K562 (cell line): Measurements from ENCODE around the gene RAP1GDS1. TPM values are rescaled to one million over a fixed set of nuclear protein-coding genes. Genes with fewer than 3 reads are reported as not detected.

Experiments used
- ATAC-seq: fragments of 200-7000 bp; cut with Tn5 transposase; 3 replicates; pipeline ENCODE4 v1.9.1; 2020; ENCODE audit warnings: moderate library complexity
- BruUV-seq: library from RNA; stranded (reverse); fragments of 400-500 nt; replicated peaks from 2 replicates; lab custom pipeline; 2021; lab: Mats Ljungman, UMichigan
- CTCF ChIA-PET: fragments of 300-600 bp; formaldehyde crosslinking; extraction: SDS; loops from one replicate; lab custom pipeline; 2021; ENCODE audit warnings: low intra/inter-chr PET ratio; lab: Yijun Ruan, JAX
- POLR2A ChIA-PET: fragments of 300-600, 350-650 bp; sonication (Branson Sonifier 250); formaldehyde crosslinking; extraction: SDS; loops from one replicate; lab custom pipeline; 2021; ENCODE audit warnings: antibody characterized with exemption, inconsistent platforms; lab: Yijun Ruan, JAX
- DNase-seq, 4 experiments: peaks; one replicate each; pipeline versions ENCODE4 v3.0.0 to v3.0.0-alpha.2; 2011 to 2018; ENCODE audit warnings: low spot score in 3 of 4, mixed read lengths in 3 of 4; ENCODE audit errors: extremely low read depth in 1 of 4
- FAIRE-seq: peaks from 2 replicates; lab custom pipeline; 2011; peaks lifted over from hg19 to GRCh38; lab: Jason Lieb, UNC
- H2AFZ ChIP-seq: 2 replicates; pipeline ENCODE4 v1.6.0; 2011; ENCODE audit warnings: low read depth, low read length, control low read depth, inconsistent platforms
- H3K27ac ChIP-seq: fragments of 200-600 bp; 3 replicates; pipeline ENCODE4 v1.8.0; 2011; ENCODE audit warnings: low read depth, mild to moderate bottlenecking, control low read depth, inconsistent platforms, low read length, moderate library complexity, mixed read lengths; ENCODE audit errors: extremely low read depth
- H3K27me3 ChIP-seq, 2 experiments: fragments of 300-600 bp in 1 of 2; 2 replicates in 1 of 2; 3 replicates in 1 of 2; pipeline versions ENCODE4 v1.6.0 to v1.8.0; 2011; ENCODE audit warnings: inconsistent platforms in 2 of 2, low read length in 2 of 2, mild to moderate bottlenecking in 1 of 2, mixed read lengths in 1 of 2, moderate library complexity in 1 of 2; ENCODE audit not compliant: control insufficient read depth in 2 of 2, insufficient read depth in 2 of 2
- H3K36me3 ChIP-seq: fragments of 300-600 bp; 3 replicates; pipeline ENCODE4 v1.8.0; 2011; ENCODE audit warnings: mild to moderate bottlenecking, low read length, inconsistent platforms; ENCODE audit not compliant: control insufficient read depth, insufficient read depth
- H3K4me1 ChIP-seq, 2 experiments: fragments of 200-600 bp in 1 of 2; replicated peaks in 1 of 2; 2 replicates in 1 of 2; 3 replicates in 1 of 2; pipeline versions ENCODE4 v1.5.1 to v1.8.0; 2011; ENCODE audit warnings: inconsistent platforms in 2 of 2, low read length in 2 of 2, mild to moderate bottlenecking in 1 of 2, mixed read lengths in 1 of 2, moderate library complexity in 1 of 2; ENCODE audit not compliant: control insufficient read depth in 2 of 2, insufficient read depth in 2 of 2
- H3K4me2 ChIP-seq: 2 replicates; pipeline ENCODE4 v1.6.1; 2011; ENCODE audit warnings: low read length, control low read depth, inconsistent platforms, mixed read lengths; ENCODE audit not compliant: insufficient read depth
- H3K4me3 ChIP-seq: fragments of 200-600 bp; sonication (generic), shearing (Covaris generic); 2 replicates; pipeline ENCODE4 v1.5.1; 2016; ENCODE audit warnings: control low read depth, inconsistent platforms
- H3K79me2 ChIP-seq: fragments of 200-600 bp; 3 replicates; pipeline ENCODE4 v1.8.0; 2011; ENCODE audit warnings: low read length, inconsistent platforms; ENCODE audit not compliant: control insufficient read depth, insufficient read depth
- H3K9ac ChIP-seq, 2 experiments: 2 replicates each; pipeline versions ENCODE4 v1.6.0 to v1.6.1; 2011; ENCODE audit warnings: low read depth in 2 of 2, low read length in 2 of 2, control low read depth in 1 of 2, inconsistent platforms in 1 of 2, mild to moderate bottlenecking in 1 of 2, mixed read lengths in 1 of 2; ENCODE audit not compliant: insufficient read depth in 1 of 2
- H3K9me1 ChIP-seq: one replicate; pipeline ENCODE4 v1.6.0; 2011; ENCODE audit warnings: inconsistent platforms, mild to moderate bottlenecking, low read length, moderate library complexity; ENCODE audit not compliant: control insufficient read depth, insufficient read depth
- H3K9me3 ChIP-seq: replicated peaks from 2 replicates; pipeline ENCODE4 v1.5.1; 2011; ENCODE audit warnings: low read depth, low read length, inconsistent platforms; ENCODE audit not compliant: control insufficient read depth, insufficient read depth
- H4K20me1 ChIP-seq: replicated peaks from 2 replicates; pipeline ENCODE4 v1.6.1; 2011; ENCODE audit warnings: low read length, inconsistent platforms, mixed read lengths; ENCODE audit not compliant: control insufficient read depth, insufficient read depth
- MEF2D ChIP-seq: conservative IDR thresholded peaks from 2 replicates; pipeline ENCODE4 v1.6.1; 2016; ENCODE audit warnings: low read depth, missing genetic modification characterization, missing compliant biosample characterization
- POLR2G ChIP-seq: fragments of 200-400 bp; formaldehyde crosslinking; IDR thresholded peaks from 2 replicates; pipeline ENCODE4 v1.6.1; 2017; ENCODE audit warnings: low read depth, mild to moderate bottlenecking, antibody characterized with exemption, low read length, moderate library complexity
- YBX1 ChIP-seq: fragments of 450-650 bp; IDR thresholded peaks from 2 replicates; pipeline ENCODE4 v1.7.1; 2016; ENCODE audit warnings: mild to moderate bottlenecking
- WGBS: fragments of 100-300 bp; shearing (Covaris generic); methylation state at CpG from one replicate; pipeline ENCODE4 v1.1.6; 2016; ENCODE audit warnings: low coverage, mixed read lengths; ENCODE audit not compliant: insufficient coverage; ENCODE audit errors: missing lambda C conversion rate; 5-methylcytosine and 5-hydroxymethylcytosine counted together
- in situ Hi-C: fragments of 300-500 bp; cut with MboI; formaldehyde crosslinking; loops from 4 replicates; pipeline ENCODE4 v1.15.0; 2018; ENCODE audit warnings: inconsistent platforms, mixed read lengths
- intact Hi-C: fragments of 100-400 bp; cut with micrococcal nuclease; formaldehyde crosslinking; loops from 2 replicates; pipeline ENCODE4 v1.14.2; 2022
- polyA plus RNA-seq, 8 experiments: library from polyadenylated mRNA; depleted of rRNA in 4 of 8; stranded (reverse) in 5 of 8; unstranded in 3 of 8; fragments of >200 nt; fragmentation: Nextera tagmentation in 2 of 8; fragmentation: Illumina TruSeq in 1 of 8; extraction: Ambion mirVana in 2 of 8; extraction: Trizol in 1 of 8; gene quantifications; 2 replicates each; pipeline versions ENCODE4 v1.2.1 to v1.2.3, GENCODE V29; 2011 to 2014; ENCODE audit warnings: inconsistent platforms in 1 of 8, missing spikeins in 1 of 8
- total RNA-seq, 7 experiments: library from RNA; depleted of rRNA in 6 of 7; stranded (reverse); fragments of >200 nt in 6 of 7; fragmentation: Illumina TruSeq in 2 of 7; extraction: Trizol in 2 of 7; gene quantifications; 2 replicates each; pipeline versions ENCODE4 v1.2.1 to v1.2.3, GENCODE V29; 2011 to 2021; ENCODE audit warnings: low replicate concordance in 1 of 7
- TF ChIP-seq, protein P1 (sequence below): fragments of 450-650 bp; conservative IDR thresholded peaks from 2 replicates; pipeline ENCODE4 v1.6.1; 2016; ENCODE audit warnings: missing genetic modification characterization, low read depth, mild to moderate bottlenecking, control low read depth, missing compliant biosample characterization
- TF ChIP-seq, protein P2 (sequence below): fragments of 250-450 bp; sonication (Bioruptor Pico); IDR thresholded peaks from 2 replicates; pipeline ENCODE4 v1.4.0; 2020; ENCODE audit warnings: mild to moderate bottlenecking, moderate library complexity
- TF ChIP-seq, protein P3 (sequence below): fragments of 450-650 bp; IDR thresholded peaks from 2 replicates; pipeline ENCODE4 v1.6.1; 2017; ENCODE audit warnings: antibody characterized with exemption

The RAP1GDS1 gene
- total and polyA plus RNA-seq, 9 of the 15 experiments (the other 6 are each of a cell fraction or from before 2014, with no cell fraction given) = 27.2 to 55.6 (median 31.5) TPM

DNA sequence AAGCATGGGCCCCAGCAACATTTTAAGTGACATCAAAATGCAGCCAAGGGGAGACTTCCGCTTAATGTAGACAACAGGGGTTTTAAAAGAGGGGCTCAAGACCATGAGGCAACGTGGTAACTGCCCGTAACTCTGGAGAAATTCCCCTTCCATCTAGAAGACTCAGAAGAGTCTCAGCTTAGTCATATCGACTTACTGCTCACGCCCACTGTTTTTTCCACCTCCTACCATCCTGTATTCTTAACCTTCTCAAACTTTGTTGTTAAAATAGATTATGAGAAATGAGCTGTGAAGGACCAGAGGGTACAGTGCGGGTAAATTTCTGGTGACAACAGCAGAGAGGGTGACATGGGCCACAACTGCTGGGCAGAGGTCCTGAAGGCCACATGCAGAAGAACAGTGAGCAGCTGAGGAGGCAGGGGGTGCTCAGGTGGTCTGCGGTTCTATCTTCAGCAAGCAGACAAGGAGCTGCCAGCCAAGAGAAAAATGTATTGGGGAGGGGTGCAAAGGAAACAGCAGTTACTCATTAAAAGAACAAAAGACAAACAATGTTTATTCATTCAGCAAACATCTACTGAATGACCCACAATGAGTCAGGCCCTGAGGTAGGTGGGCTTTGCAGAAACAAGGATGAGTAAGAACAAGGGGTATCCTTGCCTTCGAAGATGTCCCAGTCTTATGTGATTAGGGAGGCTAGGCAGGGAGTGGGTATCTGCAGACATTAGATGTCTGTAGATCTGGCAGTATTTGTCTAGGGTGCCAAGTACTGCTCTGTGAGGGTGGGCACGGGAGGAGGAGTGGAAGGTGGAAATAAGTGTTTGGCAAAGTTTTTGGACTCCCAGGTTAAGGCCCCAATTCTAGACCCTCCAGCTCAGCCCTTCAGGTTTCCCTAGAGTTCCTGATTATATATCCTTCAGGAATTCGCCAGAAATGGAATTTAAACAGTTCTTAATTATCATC, 221.9 kb downstream of the RAP1GDS1 start:
- POLR2A ChIA-PET = interaction anchor here (1.4 kb wide), 1 partner anchor 15 kb away, joined by 3 read pairs; no protein-coding TSS in a partner anchor
- Histone ChIP-seq H3K4me1 (no peaks in the 10 kb centered on the region; a peak in 1 of 5 replicates), H3K79me2 (no peaks in the 10 kb centered on the region), H3K9me3 (no peaks in the 10 kb centered on the region), H3K36me3 (no peaks in the 10 kb centered on the region), H3K4me3 (no peak overlapping the region), H3K27ac (no peak overlapping the region), H4K20me1 (no peaks in the 10 kb centered on the region), H2AFZ (no peak overlapping the region), H3K4me2 (0 out of 2 replicates have a peak overlapping the region, but pooled peaks have one; percentile 4), H3K9ac (no peak overlapping the region), H3K9me1 (no peaks in the 10 kb centered on the region), H3K27me3 (peaks cover 5 to 19% of the 10 kb centered on the region in 2 experiments; a peak in 4 of 5 replicates)
- ATAC-seq (no peak), DNase-seq (no peak), FAIRE-seq (no peak)
- TF ChIP-seq, protein P1, sequence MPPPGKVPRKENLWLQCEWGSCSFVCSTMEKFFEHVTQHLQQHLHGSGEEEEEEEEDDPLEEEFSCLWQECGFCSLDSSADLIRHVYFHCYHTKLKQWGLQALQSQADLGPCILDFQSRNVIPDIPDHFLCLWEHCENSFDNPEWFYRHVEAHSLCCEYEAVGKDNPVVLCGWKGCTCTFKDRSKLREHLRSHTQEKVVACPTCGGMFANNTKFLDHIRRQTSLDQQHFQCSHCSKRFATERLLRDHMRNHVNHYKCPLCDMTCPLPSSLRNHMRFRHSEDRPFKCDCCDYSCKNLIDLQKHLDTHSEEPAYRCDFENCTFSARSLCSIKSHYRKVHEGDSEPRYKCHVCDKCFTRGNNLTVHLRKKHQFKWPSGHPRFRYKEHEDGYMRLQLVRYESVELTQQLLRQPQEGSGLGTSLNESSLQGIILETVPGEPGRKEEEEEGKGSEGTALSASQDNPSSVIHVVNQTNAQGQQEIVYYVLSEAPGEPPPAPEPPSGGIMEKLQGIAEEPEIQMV (tag) = no peak
- TF ChIP-seq MEF2D (tag) (no peak), POLR2G (no peak), YBX1 (no peak)
- TF ChIP-seq, protein P2, sequence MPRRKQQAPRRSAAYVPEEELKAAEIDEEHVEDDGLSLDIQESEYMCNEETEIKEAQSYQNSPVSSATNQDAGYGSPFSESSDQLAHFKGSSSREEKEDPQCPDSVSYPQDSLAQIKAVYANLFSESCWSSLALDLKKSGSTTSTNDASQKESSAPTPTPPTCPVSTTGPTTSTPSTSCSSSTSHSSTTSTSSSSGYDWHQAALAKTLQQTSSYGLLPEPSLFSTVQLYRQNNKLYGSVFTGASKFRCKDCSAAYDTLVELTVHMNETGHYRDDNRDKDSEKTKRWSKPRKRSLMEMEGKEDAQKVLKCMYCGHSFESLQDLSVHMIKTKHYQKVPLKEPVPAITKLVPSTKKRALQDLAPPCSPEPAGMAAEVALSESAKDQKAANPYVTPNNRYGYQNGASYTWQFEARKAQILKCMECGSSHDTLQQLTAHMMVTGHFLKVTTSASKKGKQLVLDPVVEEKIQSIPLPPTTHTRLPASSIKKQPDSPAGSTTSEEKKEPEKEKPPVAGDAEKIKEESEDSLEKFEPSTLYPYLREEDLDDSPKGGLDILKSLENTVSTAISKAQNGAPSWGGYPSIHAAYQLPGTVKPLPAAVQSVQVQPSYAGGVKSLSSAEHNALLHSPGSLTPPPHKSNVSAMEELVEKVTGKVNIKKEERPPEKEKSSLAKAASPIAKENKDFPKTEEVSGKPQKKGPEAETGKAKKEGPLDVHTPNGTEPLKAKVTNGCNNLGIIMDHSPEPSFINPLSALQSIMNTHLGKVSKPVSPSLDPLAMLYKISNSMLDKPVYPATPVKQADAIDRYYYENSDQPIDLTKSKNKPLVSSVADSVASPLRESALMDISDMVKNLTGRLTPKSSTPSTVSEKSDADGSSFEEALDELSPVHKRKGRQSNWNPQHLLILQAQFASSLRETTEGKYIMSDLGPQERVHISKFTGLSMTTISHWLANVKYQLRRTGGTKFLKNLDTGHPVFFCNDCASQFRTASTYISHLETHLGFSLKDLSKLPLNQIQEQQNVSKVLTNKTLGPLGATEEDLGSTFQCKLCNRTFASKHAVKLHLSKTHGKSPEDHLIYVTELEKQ (CRISPR knock-in tag) = no peak
- TF ChIP-seq, protein P3, sequence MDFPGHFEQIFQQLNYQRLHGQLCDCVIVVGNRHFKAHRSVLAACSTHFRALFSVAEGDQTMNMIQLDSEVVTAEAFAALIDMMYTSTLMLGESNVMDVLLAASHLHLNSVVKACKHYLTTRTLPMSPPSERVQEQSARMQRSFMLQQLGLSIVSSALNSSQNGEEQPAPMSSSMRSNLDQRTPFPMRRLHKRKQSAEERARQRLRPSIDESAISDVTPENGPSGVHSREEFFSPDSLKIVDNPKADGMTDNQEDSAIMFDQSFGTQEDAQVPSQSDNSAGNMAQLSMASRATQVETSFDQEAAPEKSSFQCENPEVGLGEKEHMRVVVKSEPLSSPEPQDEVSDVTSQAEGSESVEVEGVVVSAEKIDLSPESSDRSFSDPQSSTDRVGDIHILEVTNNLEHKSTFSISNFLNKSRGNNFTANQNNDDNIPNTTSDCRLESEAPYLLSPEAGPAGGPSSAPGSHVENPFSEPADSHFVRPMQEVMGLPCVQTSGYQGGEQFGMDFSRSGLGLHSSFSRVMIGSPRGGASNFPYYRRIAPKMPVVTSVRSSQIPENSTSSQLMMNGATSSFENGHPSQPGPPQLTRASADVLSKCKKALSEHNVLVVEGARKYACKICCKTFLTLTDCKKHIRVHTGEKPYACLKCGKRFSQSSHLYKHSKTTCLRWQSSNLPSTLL = no peak
- in situ Hi-C loops (no loop called here), intact Hi-C loops (no loop called here)
- WGBS = 13% methylated on average over 10 of the region's 10 CpGs
- CTCF ChIA-PET = no interaction called here
- BruUV-seq = no TSS peak
